ENCODE measurements around the gene PDCD11.
A peak's percentile ranks its signal among the peaks of the same experiment; 100 is the strongest.

The PDCD11 gene

GRCh38 chr10:103396067-103396788 lies at the start of gene PDCD11, which contains the start of gene ATP5MK:
TSS of gene PDCD11 (plus strand) at chr10:103396626. CDS start at chr10:103398427, 1,801 bp downstream.
TSS of gene ATP5MK (minus strand) at chr10:103396475. CDS start at chr10:103392457, 4,018 bp downstream.
- Histone ChIP-seq H3K4me2 (ENCODE audit: low read depth, low read length, poor library complexity, severe bottlenecking) (peak within 1 kb of the TSS; percentile 94), H3K27me3 (ENCODE audit: insufficient read depth, low read length, poor library complexity, severe bottlenecking) (no peaks in the 10 kb centered on the region), H3K79me2 (ENCODE audit: insufficient read depth, low read length) (peaks cover 90% of the 10 kb centered on the region), H2AFZ (ENCODE audit: low read length) (peak within 1 kb of the TSS; percentile 78), H3F3A (ENCODE audit: low read depth) (no peaks in the 10 kb centered on the region), H3K9ac (ENCODE audit: low read depth, low read length, poor library complexity, severe bottlenecking) (peak within 1 kb of the TSS; percentile 94), H3K9me3 (ENCODE audit: insufficient read depth, low read depth, low read length) (no peaks in the 10 kb centered on the region), H3K36me3 (ENCODE audit: insufficient read depth, low read length) (peaks cover 1% of the 10 kb centered on the region; the same call in 1 of the 2 replicates), H4K20me1 (ENCODE audit: insufficient read depth, low read length, poor library complexity, severe bottlenecking) (peaks cover 27% of the 10 kb centered on the region), H3K4me3 (ENCODE audit: low read length, poor library complexity, severe bottlenecking) (peak within 1 kb of the TSS; percentile 92), H3K9me2 (replicated peaks; ENCODE audit: low read depth, low read length) (no peaks in the 10 kb centered on the region), H3K4me1 (ENCODE audit: insufficient read depth, low read length, poor library complexity, severe bottlenecking) (peaks cover 56% of the 10 kb centered on the region)
- TF ChIP-seq CTCF (conservative IDR thresholded peaks at IDR 0.05; ENCODE audit: low read length) (peak; percentile 43), EZH2phosphoT487 (IDR thresholded peaks at IDR 0.05; ENCODE audit: borderline replicate concordance) (no peak)

- no peak for TF ChIP-seq EZH2phosphoT487 (IDR thresholded peaks at IDR 0.05; ENCODE audit: borderline replicate concordance)
- TF ChIP-seq CTCF (conservative IDR thresholded peaks at IDR 0.05; ENCODE audit: low read length): no peak
- H3K4me3 ChIP-seq (ENCODE audit: low read length, poor library complexity, severe bottlenecking): peak overlapping the region; percentile 77
Observed at GRCh38 chr10:103350175-103350516, 46.3 kb upstream of the PDCD11 start.

GRCh38 chr10:103350517-103351260 lies 45.7 kb upstream of the PDCD11 start, which contains the start of gene PCGF6:
TSS of gene PCGF6 (minus strand) at chr10:103351140. CDS start at chr10:103351066, 74 bp downstream.
- Histone ChIP-seq H3K4me3 (ENCODE audit: low read length, poor library complexity, severe bottlenecking) (peak within 1 kb of the TSS; percentile 77), H3K9ac (ENCODE audit: low read depth, low read length, poor library complexity, severe bottlenecking) (peak within 1 kb of the TSS; percentile 81), H3K36me3 (ENCODE audit: insufficient read depth, low read length) (peaks cover 11% of the 10 kb centered on the region; the same call in 1 of the 2 replicates), H4K20me1 (ENCODE audit: insufficient read depth, low read length, poor library complexity, severe bottlenecking) (peaks cover 13% of the 10 kb centered on the region), H2AFZ (ENCODE audit: low read length) (peak within 1 kb of the TSS; percentile 99), H3K4me1 (ENCODE audit: insufficient read depth, low read length, poor library complexity, severe bottlenecking) (peaks cover 27% of the 10 kb centered on the region), H3K27me3 (ENCODE audit: insufficient read depth, low read length, poor library complexity, severe bottlenecking) (no peaks in the 10 kb centered on the region), H3F3A (ENCODE audit: low read depth) (no peaks in the 10 kb centered on the region), H3K9me3 (ENCODE audit: insufficient read depth, low read depth, low read length) (no peaks in the 10 kb centered on the region), H3K4me2 (ENCODE audit: low read depth, low read length, poor library complexity, severe bottlenecking) (peak within 1 kb of the TSS; percentile 89), H3K79me2 (ENCODE audit: insufficient read depth, low read length) (peaks cover 38% of the 10 kb centered on the region), H3K9me2 (replicated peaks; ENCODE audit: low read depth, low read length) (no peaks in the 10 kb centered on the region)
- TF ChIP-seq EZH2phosphoT487 (IDR thresholded peaks at IDR 0.05; ENCODE audit: borderline replicate concordance) (no peak), CTCF (conservative IDR thresholded peaks at IDR 0.05; ENCODE audit: low read length) (no peak)

More at GRCh38 chr10:103350175-103350516, 46.3 kb upstream of the PDCD11 start:
- Histone ChIP-seq H4K20me1 (ENCODE audit: insufficient read depth, low read length, poor library complexity, severe bottlenecking) (peaks cover 13% of the 10 kb centered on the region), H3K9ac (ENCODE audit: low read depth, low read length, poor library complexity, severe bottlenecking) (peak overlapping the region; percentile 81), H3K27me3 (ENCODE audit: insufficient read depth, low read length, poor library complexity, severe bottlenecking) (no peaks in the 10 kb centered on the region), H3K4me1 (ENCODE audit: insufficient read depth, low read length, poor library complexity, severe bottlenecking) (peaks cover 27% of the 10 kb centered on the region), H2AFZ (ENCODE audit: low read length) (peak overlapping the region; percentile 99), H3K79me2 (ENCODE audit: insufficient read depth, low read length) (peaks cover 42% of the 10 kb centered on the region), H3K4me2 (ENCODE audit: low read depth, low read length, poor library complexity, severe bottlenecking) (peak overlapping the region; percentile 89), H3K36me3 (ENCODE audit: insufficient read depth, low read length) (peaks cover 11% of the 10 kb centered on the region; the same call in 1 of the 2 replicates), H3F3A (ENCODE audit: low read depth) (no peaks in the 10 kb centered on the region), H3K9me2 (replicated peaks; ENCODE audit: low read depth, low read length) (no peaks in the 10 kb centered on the region), H3K9me3 (ENCODE audit: insufficient read depth, low read depth, low read length) (no peaks in the 10 kb centered on the region)
